Testis (tissue), 3 donors: ENCODE measurements around the gene CDH4. TPM values are rescaled to one million over a fixed set of nuclear protein-coding genes. Genes with fewer than 3 reads are reported as not detected.

ENCODE experiments used
- DNase-seq: peaks from one replicate; pipeline ENCODE4 v3.0.0-alpha.2; 2019
- H3K27ac ChIP-seq, 2 donors: fragments of 200-600 bp; sonication (generic); one replicate each; pipeline ENCODE4 v1.5.1; 2019
- H3K27me3 ChIP-seq: fragments of 200-600 bp; sonication (generic); one replicate; pipeline ENCODE4 v1.5.1; 2019
- H3K36me3 ChIP-seq: fragments of 200-600 bp; sonication (generic); one replicate; pipeline ENCODE4 v1.5.1; 2017; ENCODE audit warnings: low read depth; ENCODE audit errors: missing control alignments
- H3K4me1 ChIP-seq: fragments of 200-600 bp; sonication (generic); one replicate; pipeline ENCODE4 v1.5.1; 2019
- H3K4me3 ChIP-seq, 2 donors: fragments of 200-600 bp; sonication (generic); one replicate each; pipeline ENCODE4 v1.5.1; 2017 to 2019
- H3K9me3 ChIP-seq: fragments of 200-600 bp; sonication (generic); one replicate; pipeline ENCODE4 v1.5.1; 2017
- POLR2A ChIP-seq: fragments of 450-650 bp; IDR thresholded peaks from one replicate; pipeline ENCODE4 v1.6.1; 2017; ENCODE audit warnings: antibody characterized with exemption, mild to moderate bottlenecking, moderate library complexity
- WGBS, 2 donors: methylation state at CpG; one replicate each; pipeline ENCODE4 v1.1.5; 2018; 5-methylcytosine and 5-hydroxymethylcytosine counted together
- intact Hi-C: fragments of 100-400 bp; cut with DNase I; formaldehyde crosslinking; loops from one replicate; pipeline ENCODE4 v1.15.1; 2023; ENCODE audit warnings: low total_unique reads
- polyA plus RNA-seq: library from polyadenylated mRNA; stranded (reverse); fragments of 350-450 nt; fragmentation: Illumina TruSeq; extraction: RNeasy Lipid Tissue Mini Kit (QIAGEN cat#74804); gene quantifications from one replicate; pipeline ENCODE4 v1.2.3, GENCODE V29; 2014; ENCODE audit warnings: low read depth, low replicate concordance; ENCODE audit not compliant: insufficient read depth
- total RNA-seq, 2 donors: library from RNA; depleted of rRNA; stranded (reverse); fragments of >200 nt; gene quantifications; one replicate each; pipeline ENCODE4 v1.2.3, GENCODE V29; 2016
- TF ChIP-seq, protein P1 (sequence below), 3 experiments: fragments of 450-650 bp in 2 of 3; fragments of 200-600 bp in 1 of 3; sonication (generic) in 1 of 3; IDR thresholded peaks; one replicate each; pipeline ENCODE4 v1.5.1; 2016 to 2019; ENCODE audit warnings: antibody characterized with exemption in 3 of 3, mild to moderate bottlenecking in 2 of 3, moderate library complexity in 1 of 3

CDH4 gene
- total and polyA plus RNA-seq, 3 donors from 2014 or later = 1.4 to 3.3 (median 1.9) TPM

DNA sequence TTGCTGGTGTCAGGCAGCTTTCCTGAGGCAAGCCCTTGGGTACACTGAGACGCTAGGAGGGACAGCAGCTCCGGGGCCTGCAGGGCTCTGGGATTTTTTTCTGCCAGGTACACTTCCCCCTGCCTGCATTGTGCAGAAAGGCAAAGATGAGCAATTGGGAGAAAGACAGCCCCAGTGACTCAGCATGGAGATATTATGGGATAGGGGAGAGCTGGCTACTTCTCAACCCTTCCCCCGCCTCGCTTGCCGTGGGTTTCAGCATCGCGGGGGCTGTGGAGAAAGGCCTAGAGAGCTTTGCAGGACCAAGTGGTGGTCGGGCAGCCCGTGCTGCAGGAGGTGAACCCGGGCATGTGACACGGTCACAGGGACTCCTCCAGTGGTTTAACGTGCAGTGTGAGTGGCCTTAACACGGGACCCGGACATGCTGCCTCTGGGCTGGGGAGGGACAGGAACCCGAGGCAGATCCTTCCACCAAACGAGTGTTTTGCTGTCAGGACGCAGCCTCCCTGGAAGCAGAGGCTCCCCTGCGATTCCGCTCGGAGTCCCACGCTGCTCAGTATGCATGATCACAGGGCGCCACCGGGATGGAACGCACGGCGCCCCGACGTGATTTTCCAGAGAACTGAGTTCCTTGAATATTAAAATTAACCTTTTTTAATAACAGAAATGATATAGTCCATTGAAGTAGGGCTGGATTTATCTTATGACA, 139.9 kb downstream of the CDH4 start:
- DNase-seq = no peak
- intact Hi-C loops = no loop called here
- Histone ChIP-seq H3K27ac (no peak overlapping the region), H3K27me3 (no peaks in the 10 kb centered on the region), H3K9me3 (no peaks in the 10 kb centered on the region), H3K4me1 (no peaks in the 10 kb centered on the region), H3K4me3 (no peak overlapping the region), H3K36me3 (no peaks in the 10 kb centered on the region)
- TF ChIP-seq, protein P1, sequence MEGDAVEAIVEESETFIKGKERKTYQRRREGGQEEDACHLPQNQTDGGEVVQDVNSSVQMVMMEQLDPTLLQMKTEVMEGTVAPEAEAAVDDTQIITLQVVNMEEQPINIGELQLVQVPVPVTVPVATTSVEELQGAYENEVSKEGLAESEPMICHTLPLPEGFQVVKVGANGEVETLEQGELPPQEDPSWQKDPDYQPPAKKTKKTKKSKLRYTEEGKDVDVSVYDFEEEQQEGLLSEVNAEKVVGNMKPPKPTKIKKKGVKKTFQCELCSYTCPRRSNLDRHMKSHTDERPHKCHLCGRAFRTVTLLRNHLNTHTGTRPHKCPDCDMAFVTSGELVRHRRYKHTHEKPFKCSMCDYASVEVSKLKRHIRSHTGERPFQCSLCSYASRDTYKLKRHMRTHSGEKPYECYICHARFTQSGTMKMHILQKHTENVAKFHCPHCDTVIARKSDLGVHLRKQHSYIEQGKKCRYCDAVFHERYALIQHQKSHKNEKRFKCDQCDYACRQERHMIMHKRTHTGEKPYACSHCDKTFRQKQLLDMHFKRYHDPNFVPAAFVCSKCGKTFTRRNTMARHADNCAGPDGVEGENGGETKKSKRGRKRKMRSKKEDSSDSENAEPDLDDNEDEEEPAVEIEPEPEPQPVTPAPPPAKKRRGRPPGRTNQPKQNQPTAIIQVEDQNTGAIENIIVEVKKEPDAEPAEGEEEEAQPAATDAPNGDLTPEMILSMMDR (IDR thresholded peaks at IDR 0.05) = no peak
- TF ChIP-seq POLR2A = no peak
- WGBS, 2 donors = 66 to 67% methylated on average over 26 to 28 of the region's 28 CpGs

GRCh38 chr20:61394088-61394799, 142.2 kb downstream of the CDH4 start:
- Histone ChIP-seq H3K4me3 (no peak overlapping the region), H3K9me3 (no peaks in the 10 kb centered on the region), H3K4me1 (no peaks in the 10 kb centered on the region), H3K27ac (no peak overlapping the region), H3K36me3 (no peaks in the 10 kb centered on the region), H3K27me3 (no peaks in the 10 kb centered on the region)
- 84 to 87% methylated on average over 14 of the region's 14 CpGs for WGBS, 2 donors
- intact Hi-C loops = no loop called here
- DNase-seq = no peak
- TF ChIP-seq, protein P1 (IDR thresholded peaks at IDR 0.05) = no peak
- no peak for TF ChIP-seq POLR2A

DNA sequence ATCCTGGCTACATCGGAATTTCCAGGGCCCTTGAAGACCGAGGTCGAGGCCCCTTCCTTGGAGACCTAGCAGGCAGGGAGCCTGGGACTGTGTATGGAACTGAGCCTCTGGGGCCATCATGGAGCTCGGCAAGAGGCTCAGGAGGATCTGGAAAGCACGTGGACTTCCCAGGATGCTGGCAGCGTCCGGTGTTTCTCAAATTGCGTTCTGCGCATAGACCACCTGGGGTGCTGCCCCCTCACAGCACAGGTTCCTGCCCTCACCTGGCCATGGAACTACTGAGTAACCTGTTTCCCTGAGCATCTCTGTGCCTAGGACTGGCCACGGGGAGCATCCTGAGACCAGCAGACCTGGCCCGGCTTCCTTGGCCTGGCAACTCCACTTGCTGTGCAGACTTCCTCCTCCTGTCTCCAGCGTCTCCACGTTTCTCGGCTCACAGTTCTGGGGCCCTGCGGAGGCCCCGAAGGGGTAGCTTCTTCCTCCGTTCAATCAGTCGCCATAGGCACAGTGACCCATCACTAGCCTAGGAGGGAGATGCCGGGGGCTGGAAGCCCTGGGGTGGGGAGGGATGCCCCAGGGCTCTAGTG, 144.3 kb downstream of the CDH4 start:
- Histone ChIP-seq H3K27me3 (no peaks in the 10 kb centered on the region), H3K4me1 (no peaks in the 10 kb centered on the region), H3K27ac (no peak overlapping the region), H3K9me3 (no peaks in the 10 kb centered on the region), H3K36me3 (no peaks in the 10 kb centered on the region), H3K4me3 (no peak overlapping the region)
- TF ChIP-seq, protein P1 (IDR thresholded peaks at IDR 0.05) = no peak
- TF ChIP-seq POLR2A = no peak
- 83 to 95% methylated on average over 15 to 19 of the region's 19 CpGs for WGBS, 2 donors
- DNase-seq = no peak
- intact Hi-C loops = no loop called here

GRCh38 chr20:61397146-61397545, 145.1 kb downstream of the CDH4 start:
- intact Hi-C loops = no loop called here
- Histone ChIP-seq H3K27ac (no peak overlapping the region), H3K4me3 (no peak overlapping the region), H3K4me1 (no peaks in the 10 kb centered on the region), H3K9me3 (no peaks in the 10 kb centered on the region), H3K36me3 (no peaks in the 10 kb centered on the region), H3K27me3 (no peaks in the 10 kb centered on the region)
- WGBS, 2 donors = 86 to 97% methylated on average over 13 of the region's 13 CpGs
- TF ChIP-seq POLR2A = no peak
- TF ChIP-seq, protein P1 (IDR thresholded peaks at IDR 0.05) = no peak
- DNase-seq = no peak
